ENCODE data around the gene PRKCE.

DNA sequence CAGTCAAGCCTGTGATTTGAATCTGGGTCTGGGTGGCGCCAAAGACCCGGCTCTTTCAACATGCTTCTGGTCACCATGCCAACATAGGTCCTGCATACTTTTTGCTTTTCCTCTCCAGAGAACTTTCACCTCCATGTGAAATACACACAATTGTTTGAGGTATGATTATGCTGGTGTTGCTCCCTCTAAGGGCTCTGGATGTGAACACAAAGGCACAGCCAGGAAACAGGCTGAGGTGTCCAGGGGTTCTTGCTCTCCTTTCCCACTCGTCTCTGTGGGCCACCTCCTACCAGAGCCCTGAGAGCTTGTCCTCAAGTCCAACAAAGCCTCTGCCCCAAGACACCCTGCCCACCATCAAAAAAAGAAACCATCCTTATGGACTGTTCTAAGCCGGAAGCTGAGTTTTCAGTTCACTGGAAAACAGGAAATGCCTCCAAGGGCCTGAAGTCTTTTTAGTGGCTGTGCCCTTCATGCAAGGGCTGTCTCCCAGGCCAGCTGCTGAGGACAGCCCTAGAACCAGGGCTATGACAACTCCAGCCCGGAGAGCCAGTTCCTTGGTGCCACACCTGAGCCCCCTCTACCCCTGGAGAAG, 545.5 kb downstream of the PRKCE start:
- TF ChIP-seq EZH2 (IDR thresholded peaks at IDR 0.05): no peak
- no peak for TF ChIP-seq POLR2AphosphoS5 (IDR thresholded peaks at IDR 0.05; ENCODE audit: borderline replicate concordance, low read depth, low read length)
- TF ChIP-seq FOXP2 (optimal IDR thresholded peaks at IDR 0.05; ENCODE audit: control extremely low read depth, extremely low read length, insufficient read depth): no peak
